HG03571 (cell line): ENCODE data around the gene MAP4K1.
A peak's percentile ranks its signal among the peaks of the same experiment; 100 is the strongest.
"Not testable (repeated sequence)": the region's sequence is repeated elsewhere in the genome, so short reads cannot be mapped to it uniquely, and the experiment has no call there.

ENCODE experiments used
- ATAC-seq: cut with Tn5 transposase; IDR thresholded peaks from one replicate; pipeline ENCODE4 v1.9.1; 2021; ENCODE audit not compliant: unreplicated experiment

The MAP4K1 gene

GRCh38 chr19:38653028-38653571 is 35.3 kb upstream of the MAP4K1 start:
- ATAC-seq = no peak

DNA sequence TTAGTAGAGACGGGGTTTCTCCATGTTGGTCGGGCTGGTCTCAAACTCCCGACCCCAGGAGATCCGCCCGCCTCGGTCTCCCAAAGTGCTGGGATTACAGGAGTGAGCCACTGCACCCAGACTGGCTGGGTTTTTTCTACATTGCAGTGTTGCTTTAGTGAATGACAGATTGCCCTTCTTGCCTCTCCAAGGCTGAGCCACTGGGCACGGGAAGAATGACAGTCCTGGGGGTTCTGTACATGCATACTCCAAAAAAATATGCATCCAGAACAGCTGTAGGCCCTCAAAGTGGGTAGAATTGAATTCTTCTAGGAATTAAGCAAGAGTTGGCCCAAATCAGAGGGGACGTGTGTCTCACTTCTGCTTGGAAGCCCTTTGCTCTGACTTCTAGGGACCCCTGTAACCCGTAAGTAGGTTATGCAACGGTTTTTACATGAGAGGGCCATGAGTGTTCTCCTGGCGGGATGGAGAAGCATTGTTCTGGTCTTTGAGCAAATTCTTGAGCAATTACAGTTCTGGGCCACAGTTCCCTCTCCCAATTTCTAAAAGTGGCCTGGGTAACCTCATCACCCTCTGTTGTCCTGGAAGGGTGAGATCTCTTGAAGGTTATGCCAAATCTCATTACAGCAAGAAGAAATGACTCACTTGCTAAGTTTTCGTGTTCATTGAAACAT is 33.3 kb upstream of the MAP4K1 start:
- no peak for ATAC-seq

GRCh38 chr19:38650172-38650775 is 32.5 kb upstream of the MAP4K1 start:
- ATAC-seq = no peak

DNA sequence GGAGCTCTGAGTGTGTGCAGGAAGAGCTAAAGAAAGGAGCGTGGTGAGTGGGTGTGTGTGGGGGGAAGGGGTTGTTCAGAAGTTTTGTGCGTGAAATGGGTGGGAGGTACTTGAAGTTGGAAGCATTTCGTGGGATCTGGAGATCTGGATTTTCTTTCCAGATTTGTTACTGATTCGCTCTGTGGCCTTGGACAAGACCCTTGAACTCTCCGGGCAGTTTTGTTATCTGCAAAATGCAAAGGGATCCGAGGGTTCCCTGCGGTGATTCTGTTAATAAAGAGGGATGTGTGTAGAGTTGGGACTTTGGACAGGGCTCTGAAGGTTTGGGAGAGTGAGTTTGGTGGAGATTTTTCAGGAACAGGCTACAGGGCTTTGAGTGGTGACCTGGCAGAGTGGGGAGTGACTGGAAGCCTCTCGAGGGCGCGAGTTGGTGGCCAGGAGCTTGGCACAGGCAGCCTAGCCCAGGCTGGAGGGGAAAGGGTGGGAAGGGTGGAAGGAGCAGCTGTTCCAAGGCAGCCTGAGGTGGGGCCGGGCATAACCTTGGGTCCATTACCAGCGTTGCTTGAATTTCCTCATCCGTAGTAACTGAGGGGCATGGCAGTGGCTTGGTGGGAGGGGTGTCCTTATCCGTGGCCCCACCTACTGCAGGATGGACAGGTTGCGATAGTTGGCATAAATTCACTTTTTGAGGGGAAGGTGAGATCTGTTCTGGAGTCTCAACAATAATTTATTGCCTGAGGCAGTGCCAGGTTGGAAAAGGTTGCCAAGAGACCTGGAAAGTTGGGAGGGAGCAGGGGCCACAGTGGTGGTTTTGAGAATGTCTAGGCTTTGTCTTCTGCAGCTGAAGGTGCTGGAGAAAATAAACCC is 31.8 kb upstream of the MAP4K1 start:
- ATAC-seq = no peak

GRCh38 chr19:38648769-38649304 is 31.1 kb upstream of the MAP4K1 start:
- ATAC-seq = no peak

DNA sequence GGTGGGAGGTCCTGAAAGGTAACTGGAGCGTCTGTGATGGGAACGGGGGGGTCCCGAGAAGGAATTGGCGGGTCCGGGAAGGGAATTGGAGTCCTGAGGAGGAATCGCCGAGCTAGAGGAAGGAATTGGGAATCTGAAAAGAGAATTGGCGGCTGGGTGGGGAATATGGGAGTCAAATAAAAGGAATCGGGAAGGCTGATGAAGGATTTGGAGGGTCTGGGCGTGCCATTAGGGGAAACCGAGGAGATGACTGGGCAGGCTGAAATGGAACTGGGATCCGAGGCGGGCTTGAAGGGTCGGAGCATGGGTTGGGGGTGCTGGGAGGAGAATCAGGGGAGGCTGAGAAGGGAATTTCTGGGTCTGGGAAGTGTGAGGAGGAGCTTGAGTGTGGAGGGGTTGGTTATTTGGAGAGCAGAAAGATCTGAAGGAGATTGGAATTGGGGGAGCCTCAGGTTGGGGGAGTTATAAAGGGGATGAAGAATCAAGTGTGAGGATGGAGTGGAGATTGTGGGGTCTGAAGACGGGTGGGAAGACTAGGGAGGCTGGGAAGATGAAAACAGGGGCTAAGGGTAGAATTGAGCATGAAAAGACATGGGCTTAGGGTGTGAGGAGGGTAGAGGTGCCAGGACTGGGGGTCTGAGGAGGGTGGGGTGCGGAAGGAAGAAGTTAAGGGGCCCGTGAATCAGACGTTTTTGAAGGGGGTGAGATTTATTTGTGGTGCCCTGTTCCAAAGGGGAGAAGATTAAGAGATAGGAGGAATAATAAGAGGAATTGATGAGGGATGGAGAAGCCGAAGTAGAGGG is 30.4 kb upstream of the MAP4K1 start:
- ATAC-seq = no peak

DNA sequence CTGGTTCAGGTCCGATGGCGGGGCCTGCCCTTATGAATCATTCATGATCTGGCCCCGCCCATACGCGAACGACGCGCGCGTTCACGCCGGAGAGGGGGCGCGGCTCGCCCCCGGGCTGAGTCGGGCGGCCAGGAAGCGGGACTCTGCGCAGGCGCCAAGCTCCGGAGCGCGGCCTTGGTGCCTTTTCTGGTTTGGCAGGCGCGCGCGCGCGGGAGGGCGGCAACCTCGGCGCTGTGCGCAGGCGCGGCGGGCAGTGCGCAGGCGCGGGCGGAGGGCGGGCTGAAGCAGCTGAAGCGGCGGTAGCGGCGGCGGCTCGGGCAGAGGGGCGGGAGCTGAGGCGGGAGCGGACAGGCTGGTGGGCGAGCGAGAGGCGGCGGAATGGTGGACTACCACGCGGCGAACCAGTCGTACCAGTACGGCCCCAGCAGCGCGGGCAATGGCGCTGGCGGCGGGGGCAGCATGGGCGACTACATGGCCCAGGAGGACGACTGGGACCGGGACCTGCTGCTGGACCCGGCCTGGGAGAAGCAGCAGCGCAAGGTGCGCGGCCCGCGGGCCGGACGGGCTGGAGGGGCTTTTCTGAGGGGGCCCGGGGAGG is 29.7 kb upstream of the MAP4K1 start, which contains the start of gene ACTN4:
Gene ACTN4 (plus strand): TSS at position 282 of the 598 bp plus-strand sequence. CDS start 97 bp downstream, at position 379.
- peak; percentile 77 for ATAC-seq

DNA sequence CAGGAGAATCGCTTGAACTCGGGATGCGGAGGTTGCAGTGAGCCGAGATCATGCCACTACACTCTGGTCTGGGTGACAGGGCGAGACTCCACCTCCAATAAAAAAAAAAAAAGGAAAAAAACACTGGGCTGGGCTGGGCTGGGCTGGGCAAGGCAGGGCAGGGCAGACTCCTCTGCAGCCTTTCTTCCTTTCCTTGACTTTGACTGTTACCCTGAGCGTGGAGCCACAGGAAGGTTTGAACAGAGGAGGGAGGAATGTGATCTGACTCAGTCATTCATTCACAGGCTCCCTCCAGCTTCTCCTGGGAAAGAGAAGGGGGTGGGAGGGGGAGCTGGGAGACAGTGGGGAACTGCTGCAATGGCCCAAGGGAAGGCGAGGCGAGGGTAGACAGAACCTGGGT is 27.0 kb upstream of the MAP4K1 start:
- no peak for ATAC-seq

DNA sequence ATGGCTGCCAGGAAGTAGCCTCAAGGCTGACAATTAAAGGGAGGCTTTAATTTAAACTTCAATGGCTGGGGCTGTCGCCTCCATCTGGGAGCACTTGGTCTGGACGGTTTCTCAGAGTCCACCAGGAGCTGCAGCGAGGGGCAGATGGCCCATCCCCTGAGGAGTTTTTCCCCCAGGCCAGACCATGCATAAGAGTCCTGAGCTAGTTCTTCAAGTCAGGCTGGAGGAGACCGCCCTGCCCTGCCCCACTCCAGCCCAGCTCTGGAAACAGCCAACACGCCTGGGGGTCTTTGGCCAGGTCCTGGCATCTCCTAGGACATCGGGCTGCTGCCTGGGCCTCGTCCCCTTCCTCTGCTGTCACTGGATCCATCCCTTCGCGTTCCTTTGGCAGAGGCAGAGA is 24.4 kb upstream of the MAP4K1 start:
- ATAC-seq = no peak

GRCh38 chr19:38640368-38640767 is 22.6 kb upstream of the MAP4K1 start:
- ATAC-seq = no peak

- ATAC-seq = no peak
Measured at GRCh38 chr19:38639679-38640078, 21.9 kb upstream of the MAP4K1 start.

DNA sequence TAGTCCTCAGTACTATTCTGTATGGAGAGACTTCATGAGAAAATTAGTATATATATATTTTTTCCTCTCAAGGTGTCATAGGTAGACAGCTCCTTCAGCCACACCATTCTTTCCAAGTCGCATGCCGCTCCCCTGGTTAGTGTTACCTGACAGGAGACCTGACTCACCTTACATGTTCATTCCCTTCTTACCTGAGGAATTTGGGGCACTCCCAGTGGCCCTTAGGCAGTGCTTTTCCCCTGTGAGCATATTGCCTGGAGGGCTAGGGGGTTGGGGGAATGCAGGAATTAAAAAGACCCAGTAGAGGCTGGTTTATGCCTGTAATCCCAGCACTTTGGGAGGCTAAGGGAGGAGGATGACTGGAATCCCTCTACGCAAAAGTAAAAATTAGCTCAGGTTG is 20.7 kb upstream of the MAP4K1 start:
- ATAC-seq = no peak

- no peak for ATAC-seq
Measured at GRCh38 chr19:38635483-38636399, 18.0 kb upstream of the MAP4K1 start.

DNA sequence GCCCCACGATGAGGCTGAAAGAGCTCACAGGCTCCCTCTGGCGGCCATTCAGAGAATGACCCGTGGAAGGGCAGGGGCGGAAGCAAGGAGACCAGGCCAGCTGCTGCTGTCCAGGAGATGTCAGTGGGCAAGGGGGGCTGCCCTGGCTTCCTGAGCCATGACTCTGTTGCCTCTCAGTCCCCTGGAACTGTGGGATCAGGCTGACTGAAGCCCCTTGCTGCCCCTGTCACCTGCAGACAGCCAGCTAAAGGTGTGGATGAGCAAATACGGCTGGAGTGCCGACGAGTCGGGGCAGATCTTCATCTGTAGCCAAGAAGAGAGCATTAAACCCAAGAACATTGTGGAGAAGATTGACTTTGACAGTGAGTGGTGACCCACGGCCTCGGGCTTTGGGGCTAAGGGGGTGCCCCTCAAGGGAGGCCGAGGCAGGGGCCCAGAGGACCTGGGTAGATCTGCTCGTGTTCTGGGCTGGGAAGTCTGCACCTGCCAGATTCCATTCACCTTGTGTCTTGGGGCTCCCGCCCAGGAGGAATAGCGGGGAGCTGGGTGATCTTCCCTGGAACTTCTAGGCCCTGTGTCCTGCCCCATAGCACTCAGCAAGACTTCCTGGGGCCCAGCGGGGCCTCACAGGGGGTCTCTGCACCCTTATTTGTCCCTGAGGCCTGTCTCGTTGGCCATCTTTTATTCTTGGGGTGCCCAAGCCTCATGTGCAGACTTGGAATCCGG is 17.2 kb upstream of the MAP4K1 start:
- ATAC-seq = no peak

- ATAC-seq = no peak
Measured at GRCh38 chr19:38632476-38633213, 14.9 kb upstream of the MAP4K1 start.

DNA sequence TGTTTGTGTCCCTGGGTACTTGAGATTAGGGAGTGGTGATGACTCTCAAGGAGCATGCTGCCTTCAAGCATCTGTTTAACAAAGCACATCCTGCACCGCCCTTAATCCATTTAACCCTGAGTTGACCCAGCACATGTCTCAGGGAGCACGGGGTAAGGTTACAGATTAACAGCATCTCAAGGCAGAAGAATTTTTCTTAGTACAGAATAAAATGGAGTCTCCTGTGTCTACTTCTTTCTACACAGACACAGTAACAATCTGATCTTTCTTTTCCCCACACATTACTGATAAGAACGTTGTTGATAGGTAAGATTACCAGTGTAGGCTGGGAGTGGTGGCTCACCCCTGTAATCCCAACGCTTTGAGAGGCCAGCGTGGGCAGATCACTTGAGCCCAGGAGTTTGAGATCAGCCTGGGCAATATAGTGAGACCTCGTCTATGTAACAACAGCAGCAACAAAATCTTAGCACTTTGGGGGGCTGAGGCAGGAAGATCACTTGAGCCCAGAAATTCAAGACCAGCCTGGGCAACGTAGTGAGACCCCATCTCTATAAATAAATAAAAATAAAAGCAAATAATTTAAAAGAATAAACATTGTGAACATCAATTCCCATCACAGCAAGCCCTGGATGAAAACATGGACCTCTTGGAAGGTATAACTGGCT is 14.2 kb upstream of the MAP4K1 start:
- not testable (repeated sequence) for ATAC-seq

- not testable (repeated sequence) for ATAC-seq
Measured at GRCh38 chr19:38631301-38631700, 13.5 kb upstream of the MAP4K1 start.
